ENCODE data around the gene CDS2.

CDS2 gene

DNA sequence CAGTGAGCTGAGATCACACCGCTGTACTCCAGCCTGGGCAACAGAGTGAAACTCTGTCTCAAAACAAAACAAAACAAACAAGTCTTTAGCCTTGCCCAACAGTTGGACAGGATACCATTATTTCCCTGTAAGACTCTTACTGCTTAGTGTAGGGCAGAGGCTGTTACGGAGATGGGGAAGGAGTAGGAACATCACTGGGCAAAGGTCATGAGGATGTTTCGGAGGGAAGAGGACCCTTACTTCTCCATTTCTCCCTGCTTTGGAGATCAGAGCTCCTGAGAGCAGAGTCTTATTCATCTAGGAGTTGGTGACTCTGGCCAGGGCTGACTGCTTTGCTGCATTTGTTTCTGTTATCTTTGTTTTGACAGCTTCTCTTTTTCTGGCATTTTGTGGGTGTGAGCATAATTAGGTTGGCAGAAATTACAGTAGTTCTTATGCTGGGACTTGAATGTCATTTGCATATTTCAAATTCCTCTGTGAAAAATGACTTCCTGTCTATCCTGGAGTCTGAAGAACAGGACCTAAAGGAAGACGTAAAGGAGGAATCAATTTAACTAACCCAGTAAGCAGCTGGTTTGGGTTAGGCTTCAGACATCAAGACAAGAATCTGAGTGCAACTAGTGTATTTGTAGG, 89.0 kb downstream of the CDS2 start:
- Histone ChIP-seq H2AFZ (ENCODE audit: low read length) (no peak overlapping the region), H4K8ac (ENCODE audit: low read depth, low read length) (no peak overlapping the region), H3K23ac (ENCODE audit: low read depth, low read length, poor library complexity) (no peak overlapping the region), H3K79me1 (ENCODE audit: low read depth, low read length) (no peaks in the 10 kb centered on the region), H4K91ac (ENCODE audit: low read depth, low read length, poor library complexity) (no peak overlapping the region), H2BK5ac (ENCODE audit: low read length) (no peak overlapping the region), H3K4me2 (ENCODE audit: insufficient read depth, low read length, poor library complexity, severe bottlenecking) (no peak overlapping the region), H3K9me3 (replicated peaks in 1 of 2; ENCODE audit: control insufficient read depth in 2 of 2, insufficient read depth in 1 of 2, low read depth in 1 of 2, low read length in 2 of 2) (peaks cover 0 to 8% of the 10 kb centered on the region in 2 donors), H2BK120ac (ENCODE audit: low read depth, low read length) (no peak overlapping the region), H3K14ac (ENCODE audit: low read length) (no peak overlapping the region), H3K4me3 (ENCODE audit: low read length in 2 of 2) (no peak overlapping the region), H2AK5ac (ENCODE audit: low read depth, low read length) (no peak overlapping the region), H3K9ac (ENCODE audit: low read depth, low read length, poor library complexity) (no peak overlapping the region), H3K36me3 (replicated peaks in 1 of 2; ENCODE audit: control insufficient read depth in 2 of 2, insufficient read depth in 2 of 2, low read length in 2 of 2) (peaks cover 7 to 9% of the 10 kb centered on the region in 2 donors), H3K4me1 (ENCODE audit: control insufficient read depth in 2 of 2, insufficient read depth in 1 of 2, low read depth in 1 of 2, low read length in 2 of 2) (peaks cover 0 to 30% of the 10 kb centered on the region in 2 donors), H3K27me3 (ENCODE audit: control insufficient read depth in 3 of 3, insufficient read depth in 3 of 3, low read depth in 1 of 3, low read length in 3 of 3) (no peaks in the 10 kb centered on the region), H2BK12ac (ENCODE audit: low read length) (no peak overlapping the region), H3K18ac (ENCODE audit: low read length) (no peak overlapping the region), H3K4ac (ENCODE audit: low read length) (no peak overlapping the region), H2BK15ac (ENCODE audit: low read length) (no peak overlapping the region), H3K27ac (replicated peaks; ENCODE audit: low read length) (no peak overlapping the region)
- no peak for DNase-seq (ENCODE audit: low spot score)
- no CpG with 5 or more reads among the region's 4 CpGs for WGBS, 2 donors (ENCODE audit: extremely low coverage in 2 of 2, insufficient read length in 2 of 2, insufficient replicate concordance in 1 of 2)

DNA sequence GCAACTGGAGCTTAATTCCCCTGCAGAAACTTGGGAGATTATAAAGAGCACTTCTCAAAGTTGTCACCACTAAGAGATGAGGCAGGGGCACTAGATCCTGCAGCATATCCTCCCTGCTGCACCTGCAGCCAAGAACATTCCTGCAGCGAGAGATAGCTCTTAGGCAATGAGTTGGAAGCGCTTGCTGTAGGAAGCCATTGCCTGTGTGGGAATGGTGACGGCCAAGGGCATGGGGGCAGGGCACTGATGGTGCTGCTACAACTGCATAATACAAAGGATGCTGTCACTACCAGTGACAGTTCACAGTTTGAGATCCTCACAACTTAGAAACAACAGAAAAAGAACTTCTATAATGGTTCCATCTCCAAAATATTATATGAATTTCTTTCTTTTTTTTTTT, 89.9 kb downstream of the CDS2 start:
- Histone ChIP-seq H4K91ac (ENCODE audit: low read depth, low read length, poor library complexity) (no peak overlapping the region), H3K27me3 (ENCODE audit: control insufficient read depth in 3 of 3, insufficient read depth in 3 of 3, low read depth in 1 of 3, low read length in 3 of 3) (no peaks in the 10 kb centered on the region)
- DNase-seq (ENCODE audit: low spot score) = no peak

DNA sequence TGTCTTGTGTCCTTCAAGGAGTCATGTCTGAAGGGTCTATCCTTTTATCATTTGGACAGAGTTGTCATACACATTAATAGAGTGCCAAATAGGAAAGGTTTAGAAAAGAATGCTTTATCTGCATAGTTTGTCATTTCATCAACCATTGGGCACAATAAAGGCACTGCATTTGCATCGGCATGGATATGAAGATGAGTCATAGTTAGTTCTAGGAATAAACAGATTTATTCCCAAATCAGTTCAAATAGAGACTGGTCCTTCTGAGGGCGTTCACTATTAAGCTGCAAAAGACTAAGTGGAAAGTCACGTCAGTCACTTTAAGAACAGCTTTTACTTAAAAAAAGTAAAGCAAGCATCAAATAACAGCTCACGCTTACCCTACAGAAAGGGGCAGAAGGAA, 90.8 kb downstream of the CDS2 start:
- H4K8ac ChIP-seq (ENCODE audit: low read depth, low read length) = no peak overlapping the region
- no CpG with 5 or more reads among the region's 4 CpGs for WGBS, 2 donors (ENCODE audit: extremely low coverage in 2 of 2, insufficient read length in 2 of 2, insufficient replicate concordance in 1 of 2)
- no peak overlapping the region for H3K14ac ChIP-seq (ENCODE audit: low read length)
- no peak overlapping the region for H2BK15ac ChIP-seq (ENCODE audit: low read length)
- no peak for DNase-seq (ENCODE audit: low spot score)
- no peak overlapping the region for H3K23ac ChIP-seq (ENCODE audit: low read depth, low read length, poor library complexity)
- H3K79me1 ChIP-seq (ENCODE audit: low read depth, low read length) = no peaks in the 10 kb centered on the region
- H3K9ac ChIP-seq (ENCODE audit: low read depth, low read length, poor library complexity) = no peak overlapping the region
- H3K4me3 ChIP-seq (ENCODE audit: low read length in 2 of 2) = no peak overlapping the region
- H3K27me3 ChIP-seq (ENCODE audit: control insufficient read depth in 3 of 3, insufficient read depth in 3 of 3, low read depth in 1 of 3, low read length in 3 of 3) = no peaks in the 10 kb centered on the region
- no peaks in the 10 kb centered on the region for H3K9me3 ChIP-seq (replicated peaks in 1 of 2; ENCODE audit: control insufficient read depth in 2 of 2, insufficient read depth in 1 of 2, low read depth in 1 of 2, low read length in 2 of 2)
- no peak overlapping the region for H3K4me2 ChIP-seq (ENCODE audit: insufficient read depth, low read length, poor library complexity, severe bottlenecking)
- no peak overlapping the region for H2AFZ ChIP-seq (ENCODE audit: low read length)
- H3K36me3 ChIP-seq (replicated peaks in 1 of 2; ENCODE audit: control insufficient read depth in 2 of 2, insufficient read depth in 2 of 2, low read length in 2 of 2) = peaks cover 0 to 2% of the 10 kb centered on the region in 2 donors
- no peak overlapping the region for H2BK120ac ChIP-seq (ENCODE audit: low read depth, low read length)
- H2AK5ac ChIP-seq (ENCODE audit: low read depth, low read length) = no peak overlapping the region
- no peak overlapping the region for H3K27ac ChIP-seq (replicated peaks; ENCODE audit: low read length)
- no peak overlapping the region for H3K4ac ChIP-seq (ENCODE audit: low read length)
- H2BK5ac ChIP-seq (ENCODE audit: low read length) = no peak overlapping the region
- H3K18ac ChIP-seq (ENCODE audit: low read length) = no peak overlapping the region
- no peak overlapping the region for H4K91ac ChIP-seq (ENCODE audit: low read depth, low read length, poor library complexity)
- H3K4me1 ChIP-seq (ENCODE audit: control insufficient read depth in 2 of 2, insufficient read depth in 1 of 2, low read depth in 1 of 2, low read length in 2 of 2) = peaks cover 0 to 24% of the 10 kb centered on the region in 2 donors
- no peak overlapping the region for H2BK12ac ChIP-seq (ENCODE audit: low read length)

More for the DNA sequence above, 89.9 kb downstream of the CDS2 start:
- Histone ChIP-seq H3K4me3 (ENCODE audit: low read length in 2 of 2) (no peak overlapping the region), H3K18ac (ENCODE audit: low read length) (no peak overlapping the region), H2BK120ac (ENCODE audit: low read depth, low read length) (no peak overlapping the region), H3K23ac (ENCODE audit: low read depth, low read length, poor library complexity) (no peak overlapping the region), H3K14ac (ENCODE audit: low read length) (no peak overlapping the region), H3K9ac (ENCODE audit: low read depth, low read length, poor library complexity) (no peak overlapping the region), H2BK12ac (ENCODE audit: low read length) (no peak overlapping the region), H3K27ac (replicated peaks; ENCODE audit: low read length) (no peak overlapping the region), H3K79me1 (ENCODE audit: low read depth, low read length) (no peaks in the 10 kb centered on the region), H2AFZ (ENCODE audit: low read length) (no peak overlapping the region), H3K4ac (ENCODE audit: low read length) (no peak overlapping the region), H2BK5ac (ENCODE audit: low read length) (no peak overlapping the region), H3K36me3 (replicated peaks in 1 of 2; ENCODE audit: control insufficient read depth in 2 of 2, insufficient read depth in 2 of 2, low read length in 2 of 2) (peaks cover 7% of the 10 kb centered on the region in 2 donors), H3K4me2 (ENCODE audit: insufficient read depth, low read length, poor library complexity, severe bottlenecking) (no peak overlapping the region), H3K9me3 (replicated peaks in 1 of 2; ENCODE audit: control insufficient read depth in 2 of 2, insufficient read depth in 1 of 2, low read depth in 1 of 2, low read length in 2 of 2) (peaks cover 0 to 8% of the 10 kb centered on the region in 2 donors), H4K8ac (ENCODE audit: low read depth, low read length) (no peak overlapping the region), H2BK15ac (ENCODE audit: low read length) (no peak overlapping the region), H2AK5ac (ENCODE audit: low read depth, low read length) (no peak overlapping the region), H3K4me1 (ENCODE audit: control insufficient read depth in 2 of 2, insufficient read depth in 1 of 2, low read depth in 1 of 2, low read length in 2 of 2) (peaks cover 0 to 30% of the 10 kb centered on the region in 2 donors)
- no CpG with 5 or more reads among the region's 3 CpGs for WGBS, 2 donors (ENCODE audit: extremely low coverage in 2 of 2, insufficient read length in 2 of 2, insufficient replicate concordance in 1 of 2)

DNA sequence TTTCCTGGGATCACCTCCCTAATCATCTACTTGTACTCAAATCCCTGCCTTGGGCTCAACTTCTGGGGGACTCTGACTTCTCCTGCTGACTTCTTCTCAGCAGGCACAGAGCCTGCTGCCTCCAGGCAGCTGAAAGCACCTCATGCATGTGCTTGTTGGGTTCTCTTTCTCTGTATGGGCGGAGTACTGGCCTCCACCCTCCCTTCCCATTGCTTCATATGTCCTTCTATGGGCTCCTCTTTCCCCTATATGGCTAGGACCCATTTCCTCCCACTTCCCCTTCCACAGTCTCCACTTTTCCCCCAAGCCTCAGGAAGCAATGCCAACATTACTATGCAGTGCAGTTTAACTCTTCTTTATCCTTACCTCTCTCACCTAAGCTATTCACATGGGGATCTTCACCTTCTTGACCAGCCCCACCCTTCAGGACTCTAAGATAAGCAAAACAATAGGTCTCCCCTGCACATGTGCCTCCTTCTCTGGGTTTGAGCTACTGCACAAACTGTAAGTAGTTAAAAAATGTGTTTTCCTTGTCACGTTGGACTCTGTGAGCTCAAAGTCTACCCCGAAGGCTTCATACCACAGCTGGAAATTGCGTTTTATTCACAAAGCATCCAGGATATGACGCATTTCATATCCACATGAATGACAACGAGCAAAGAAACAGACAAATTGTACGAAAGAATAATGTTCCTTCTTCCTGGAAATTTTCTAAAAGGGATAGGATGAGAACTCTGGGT, 93.7 kb downstream of the CDS2 start:
- H3K18ac ChIP-seq (ENCODE audit: low read length) = no peak overlapping the region
- H3K9ac ChIP-seq (ENCODE audit: low read depth, low read length, poor library complexity) = no peak overlapping the region
- H3K79me1 ChIP-seq (ENCODE audit: low read depth, low read length) = no peaks in the 10 kb centered on the region
- H3K4ac ChIP-seq (ENCODE audit: low read length) = no peak overlapping the region
- DNase-seq (ENCODE audit: low spot score) = no peak
- H3K27ac ChIP-seq (replicated peaks; ENCODE audit: low read length) = no peak overlapping the region
- no peak overlapping the region for H2BK12ac ChIP-seq (ENCODE audit: low read length)
- H3K9me3 ChIP-seq (replicated peaks in 1 of 2; ENCODE audit: control insufficient read depth in 2 of 2, insufficient read depth in 1 of 2, low read depth in 1 of 2, low read length in 2 of 2) = no peaks in the 10 kb centered on the region
- WGBS, 2 donors (ENCODE audit: extremely low coverage in 2 of 2, insufficient read length in 2 of 2, insufficient replicate concordance in 1 of 2) = no CpG with 5 or more reads among the region's 7 CpGs
- H2BK5ac ChIP-seq (ENCODE audit: low read length) = no peak overlapping the region
- no peak overlapping the region for H2AK5ac ChIP-seq (ENCODE audit: low read depth, low read length)
- no peak overlapping the region for H2BK15ac ChIP-seq (ENCODE audit: low read length)
- peaks cover 0 to 7% of the 10 kb centered on the region in 2 donors for H3K4me1 ChIP-seq (ENCODE audit: control insufficient read depth in 2 of 2, insufficient read depth in 1 of 2, low read depth in 1 of 2, low read length in 2 of 2)
- no peak overlapping the region for H3K23ac ChIP-seq (ENCODE audit: low read depth, low read length, poor library complexity)
- no peaks in the 10 kb centered on the region for H3K27me3 ChIP-seq (ENCODE audit: control insufficient read depth in 3 of 3, insufficient read depth in 3 of 3, low read depth in 1 of 3, low read length in 3 of 3)
- no peak overlapping the region for H4K8ac ChIP-seq (ENCODE audit: low read depth, low read length)
- H2AFZ ChIP-seq (ENCODE audit: low read length) = no peak overlapping the region
- H4K91ac ChIP-seq (ENCODE audit: low read depth, low read length, poor library complexity) = no peak overlapping the region
- H2BK120ac ChIP-seq (ENCODE audit: low read depth, low read length) = no peak overlapping the region
- H3K4me3 ChIP-seq (ENCODE audit: low read length in 2 of 2) = no peak overlapping the region
- H3K36me3 ChIP-seq (replicated peaks in 1 of 2; ENCODE audit: control insufficient read depth in 2 of 2, insufficient read depth in 2 of 2, low read length in 2 of 2) = peaks cover 0 to 2% of the 10 kb centered on the region in 2 donors
- no peak overlapping the region for H3K4me2 ChIP-seq (ENCODE audit: insufficient read depth, low read length, poor library complexity, severe bottlenecking)
- H3K14ac ChIP-seq (ENCODE audit: low read length) = no peak overlapping the region

Measured in neuronal stem cell (in vitro differentiated cells).